GM12864 (cell line): ENCODE data around the gene MTOR.

Experiments
- DNase-seq: peaks from one replicate; pipeline ENCODE4 v3.0.0-alpha.2; 2011; ENCODE audit warnings: low read depth
- H3K4me3 ChIP-seq: 2 replicates; pipeline ENCODE4 v1.5.1; 2011; ENCODE audit warnings: mild to moderate bottlenecking, low read depth, low read length, control low read depth
- TF ChIP-seq, protein P1 (sequence below): IDR thresholded peaks from 2 replicates; pipeline ENCODE4 v1.5.1; 2011; ENCODE audit warnings: low read depth, mild to moderate bottlenecking, moderate library complexity, low read length, control low read depth, inconsistent platforms; ENCODE audit errors: missing control alignments

The MTOR gene

GRCh38 chr1:11204396-11205190, 57.8 kb downstream of the MTOR start:
- no peak overlapping the region for H3K4me3 ChIP-seq
- DNase-seq: no peak
- TF ChIP-seq, protein P1, sequence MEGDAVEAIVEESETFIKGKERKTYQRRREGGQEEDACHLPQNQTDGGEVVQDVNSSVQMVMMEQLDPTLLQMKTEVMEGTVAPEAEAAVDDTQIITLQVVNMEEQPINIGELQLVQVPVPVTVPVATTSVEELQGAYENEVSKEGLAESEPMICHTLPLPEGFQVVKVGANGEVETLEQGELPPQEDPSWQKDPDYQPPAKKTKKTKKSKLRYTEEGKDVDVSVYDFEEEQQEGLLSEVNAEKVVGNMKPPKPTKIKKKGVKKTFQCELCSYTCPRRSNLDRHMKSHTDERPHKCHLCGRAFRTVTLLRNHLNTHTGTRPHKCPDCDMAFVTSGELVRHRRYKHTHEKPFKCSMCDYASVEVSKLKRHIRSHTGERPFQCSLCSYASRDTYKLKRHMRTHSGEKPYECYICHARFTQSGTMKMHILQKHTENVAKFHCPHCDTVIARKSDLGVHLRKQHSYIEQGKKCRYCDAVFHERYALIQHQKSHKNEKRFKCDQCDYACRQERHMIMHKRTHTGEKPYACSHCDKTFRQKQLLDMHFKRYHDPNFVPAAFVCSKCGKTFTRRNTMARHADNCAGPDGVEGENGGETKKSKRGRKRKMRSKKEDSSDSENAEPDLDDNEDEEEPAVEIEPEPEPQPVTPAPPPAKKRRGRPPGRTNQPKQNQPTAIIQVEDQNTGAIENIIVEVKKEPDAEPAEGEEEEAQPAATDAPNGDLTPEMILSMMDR: no peak

- TF ChIP-seq, protein P1: no peak
- DNase-seq: no peak
Observed at GRCh38 chr1:11198851-11199594, 63.3 kb downstream of the MTOR start.

DNA sequence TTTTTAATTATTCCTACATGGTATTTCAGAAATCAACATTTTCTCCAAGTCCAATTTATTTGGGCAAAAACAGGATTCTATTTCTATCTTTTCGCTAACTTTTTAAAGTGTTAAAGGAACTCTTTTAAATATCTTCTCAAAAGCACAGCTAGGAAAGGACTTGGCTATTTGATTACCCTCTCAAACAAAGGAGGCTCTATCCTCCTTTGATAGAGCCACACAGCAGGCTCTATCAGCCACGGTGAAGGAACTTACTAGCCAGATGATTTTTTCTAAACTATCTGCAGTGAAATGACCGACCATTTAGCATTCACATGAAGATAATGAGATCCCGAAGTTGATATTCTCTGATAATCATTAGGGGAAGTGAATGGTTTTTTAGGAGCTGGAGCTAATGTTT, 64.1 kb downstream of the MTOR start:
- TF ChIP-seq, protein P1: no peak
- DNase-seq: no peak

More at GRCh38 chr1:11198851-11199594, 63.3 kb downstream of the MTOR start:
- no peak overlapping the region for H3K4me3 ChIP-seq

DNA sequence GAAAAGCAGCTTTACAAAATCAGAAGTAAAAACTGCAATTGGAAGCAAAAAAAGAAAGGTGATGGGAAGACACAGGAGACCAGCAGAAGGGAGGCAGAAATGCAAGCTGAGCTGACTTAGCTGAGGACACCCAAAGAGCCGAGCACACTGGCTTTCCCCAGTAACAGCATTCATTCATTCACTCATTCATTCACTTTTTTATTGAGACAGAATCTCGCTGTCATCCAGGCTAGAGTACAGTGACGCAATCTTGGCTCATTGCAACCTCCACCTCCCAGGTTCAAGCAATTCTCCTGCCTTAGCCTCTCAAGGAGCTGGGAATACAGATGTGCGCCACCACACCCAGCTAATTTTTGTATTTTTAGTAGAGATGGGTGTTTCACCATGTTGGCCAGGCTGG, 65.0 kb downstream of the MTOR start:
- TF ChIP-seq, protein P1: no peak
- no peak for DNase-seq
- no peak overlapping the region for H3K4me3 ChIP-seq

More for the DNA sequence above, 64.1 kb downstream of the MTOR start:
- no peak overlapping the region for H3K4me3 ChIP-seq

GRCh38 chr1:11196945-11197344, 65.4 kb downstream of the MTOR start:
- H3K4me3 ChIP-seq: no peak overlapping the region
- TF ChIP-seq, protein P1: no peak
- DNase-seq: no peak

DNA sequence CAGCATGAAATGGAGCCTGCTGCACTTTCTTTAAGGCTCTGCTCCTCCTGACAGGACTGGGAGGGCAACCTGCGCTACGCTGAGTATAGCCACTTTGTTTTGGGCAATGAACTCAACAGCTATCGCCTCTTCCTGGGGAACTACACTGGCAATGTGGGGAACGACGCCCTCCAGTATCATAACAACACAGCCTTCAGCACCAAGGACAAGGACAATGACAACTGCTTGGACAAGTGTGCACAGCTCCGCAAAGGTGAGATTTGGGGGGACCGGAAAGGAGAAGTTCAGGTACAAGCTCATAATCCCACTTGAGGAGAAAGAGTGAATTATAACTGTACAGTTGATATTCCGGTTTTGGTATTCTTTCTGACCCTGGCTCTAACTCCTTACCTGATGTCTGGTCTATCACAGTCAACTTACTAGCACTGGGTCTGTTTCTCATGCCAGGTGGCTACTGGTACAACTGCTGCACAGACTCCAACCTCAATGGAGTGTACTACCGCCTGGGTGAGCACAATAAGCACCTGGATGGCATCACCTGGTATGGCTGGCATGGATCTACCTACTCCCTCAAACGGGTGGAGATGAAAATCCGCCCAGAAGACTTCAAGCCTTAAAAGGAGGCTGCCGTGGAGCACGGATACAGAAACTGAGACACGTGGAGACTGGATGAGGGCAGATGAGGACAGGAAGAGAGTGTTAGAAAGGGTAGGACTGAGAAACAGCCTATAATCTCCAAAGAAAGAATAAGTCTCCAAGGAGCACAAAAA, 67.8 kb downstream of the MTOR start:
- TF ChIP-seq, protein P1: no peak
- DNase-seq: no peak
- H3K4me3 ChIP-seq: no peak overlapping the region
